Loucy (cell line): ENCODE results near the gene GABBR1.

ENCODE experiments used
- H2AFZ ChIP-seq: fragments of 200-600 bp; sonication (generic); 2 replicates; pipeline ENCODE4 v1.6.0; 2016; ENCODE audit warnings: antibody characterized with exemption, mild to moderate bottlenecking, low read length, moderate library complexity
- H3F3A ChIP-seq: fragments of 200-600 bp; 2 replicates; pipeline ENCODE4 v1.6.0; 2016; ENCODE audit warnings: antibody characterized with exemption, low read depth, mild to moderate bottlenecking
- H3K27me3 ChIP-seq: fragments of 200-600 bp; sonication (generic); 2 replicates; pipeline ENCODE4 v1.6.1; 2014; ENCODE audit warnings: low read length, mild to moderate bottlenecking; ENCODE audit not compliant: insufficient read depth, poor library complexity, severe bottlenecking
- H3K36me3 ChIP-seq: fragments of 200-600 bp; sonication (generic); 2 replicates; pipeline ENCODE4 v1.6.1; 2016; ENCODE audit warnings: low read length; ENCODE audit not compliant: insufficient read depth
- H3K4me1 ChIP-seq: fragments of 200-600 bp; sonication (generic); 2 replicates; pipeline ENCODE4 v1.5.1; 2014; ENCODE audit warnings: low read length, mild to moderate bottlenecking; ENCODE audit not compliant: insufficient read depth, poor library complexity, severe bottlenecking
- H3K4me2 ChIP-seq: fragments of 200-600 bp; sonication (generic); 2 replicates; pipeline ENCODE4 v1.6.0; 2014; ENCODE audit warnings: antibody characterized with exemption, low read length, low read depth, mild to moderate bottlenecking; ENCODE audit not compliant: poor library complexity, severe bottlenecking
- H3K4me3 ChIP-seq: fragments of 200-600 bp; sonication (generic); 2 replicates; pipeline ENCODE4 v1.5.1; 2014; ENCODE audit warnings: low read length, mild to moderate bottlenecking, mixed read lengths; ENCODE audit not compliant: poor library complexity, severe bottlenecking
- H3K79me2 ChIP-seq: fragments of 200-600 bp; sonication (generic); 2 replicates; pipeline ENCODE4 v1.6.1; 2014; ENCODE audit warnings: low read length; ENCODE audit not compliant: insufficient read depth
- H3K9ac ChIP-seq: fragments of 200-600 bp; sonication (generic); 2 replicates; pipeline ENCODE4 v1.6.0; 2014; ENCODE audit warnings: mild to moderate bottlenecking, low read depth, low read length, moderate library complexity; ENCODE audit not compliant: poor library complexity, severe bottlenecking
- H3K9me2 ChIP-seq: fragments of 200-600 bp; sonication (generic); replicated peaks from 2 replicates; pipeline ENCODE4 v1.6.1; 2016; ENCODE audit warnings: low read depth, low read length, mixed read lengths
- H3K9me3 ChIP-seq: fragments of 200-600 bp; sonication (generic); 2 replicates; pipeline ENCODE4 v1.6.1; 2014; ENCODE audit warnings: mild to moderate bottlenecking, antibody characterized with exemption, low read length, low read depth; ENCODE audit not compliant: insufficient read depth
- H4K20me1 ChIP-seq: fragments of 200-600 bp; sonication (generic); 2 replicates; pipeline ENCODE4 v1.6.0; 2014; ENCODE audit warnings: antibody characterized with exemption, low read length, mild to moderate bottlenecking; ENCODE audit not compliant: insufficient read depth, poor library complexity, severe bottlenecking
- CTCF ChIP-seq: fragments of 200-600 bp; sonication (generic); conservative IDR thresholded peaks from 2 replicates; pipeline ENCODE4 v1.5.1; 2014; ENCODE audit warnings: mild to moderate bottlenecking, antibody characterized with exemption, low read length
- EZH2phosphoT487 ChIP-seq: fragments of 200-600 bp; IDR thresholded peaks from 2 replicates; pipeline ENCODE4 v1.6.1; 2018; ENCODE audit warnings: antibody characterized with exemption, mild to moderate bottlenecking, moderate library complexity, borderline replicate concordance

The GABBR1 gene

GRCh38 chr6:29611426-29611825 lies 21.6 kb downstream of the GABBR1 start:
- TF ChIP-seq EZH2phosphoT487 (no peak), CTCF (no peak)
- H3K4me3 ChIP-seq = no peak overlapping the region
- H3K4me1 ChIP-seq = no peaks in the 10 kb centered on the region
- no peaks in the 10 kb centered on the region for H4K20me1 ChIP-seq
- no peak overlapping the region for H3K9ac ChIP-seq
- no peaks in the 10 kb centered on the region; the same call in 1 of the 2 replicates for H3K36me3 ChIP-seq
- no peak overlapping the region for H3K4me2 ChIP-seq
- no peaks in the 10 kb centered on the region for H3F3A ChIP-seq
- no peak overlapping the region for H2AFZ ChIP-seq
- H3K27me3 ChIP-seq = no peaks in the 10 kb centered on the region
- H3K79me2 ChIP-seq = no peaks in the 10 kb centered on the region
- no peaks in the 10 kb centered on the region for H3K9me3 ChIP-seq
- H3K9me2 ChIP-seq = no peaks in the 10 kb centered on the region

DNA sequence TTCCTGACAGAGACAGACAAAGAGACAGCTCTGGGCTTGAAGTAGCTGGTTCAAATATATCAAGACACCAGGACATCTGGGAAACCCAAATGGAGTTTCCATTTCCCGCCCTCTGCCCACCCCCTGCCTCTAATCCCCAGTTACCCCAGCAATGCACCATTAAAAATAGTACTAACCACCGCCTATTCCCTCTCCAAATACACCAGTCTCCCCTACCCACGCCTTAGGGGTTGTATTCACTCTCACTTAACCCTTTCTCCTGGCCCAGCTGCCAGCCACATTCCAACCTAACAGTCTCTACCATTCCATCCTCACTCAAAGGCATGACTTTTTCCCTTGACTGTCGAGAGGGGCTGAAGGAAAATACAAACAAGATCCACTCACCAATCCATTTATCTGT lies 22.4 kb downstream of the GABBR1 start:
- Histone ChIP-seq H3K79me2 (no peaks in the 10 kb centered on the region), H3K4me2 (no peak overlapping the region), H2AFZ (no peak overlapping the region), H3K9me3 (no peaks in the 10 kb centered on the region), H3K27me3 (no peaks in the 10 kb centered on the region), H3K4me1 (no peaks in the 10 kb centered on the region), H3K9me2 (no peaks in the 10 kb centered on the region), H3K9ac (no peak overlapping the region), H3K4me3 (no peak overlapping the region), H4K20me1 (no peaks in the 10 kb centered on the region), H3K36me3 (no peaks in the 10 kb centered on the region; the same call in 1 of the 2 replicates), H3F3A (no peaks in the 10 kb centered on the region)
- TF ChIP-seq EZH2phosphoT487 (no peak), CTCF (no peak)

- Histone ChIP-seq H2AFZ (no peak overlapping the region), H3F3A (no peaks in the 10 kb centered on the region), H3K9me2 (no peaks in the 10 kb centered on the region), H3K4me3 (no peak overlapping the region), H3K9ac (no peak overlapping the region), H3K9me3 (no peaks in the 10 kb centered on the region), H4K20me1 (no peaks in the 10 kb centered on the region), H3K36me3 (no peaks in the 10 kb centered on the region; the same call in 1 of the 2 replicates), H3K27me3 (no peaks in the 10 kb centered on the region), H3K79me2 (no peaks in the 10 kb centered on the region), H3K4me1 (no peaks in the 10 kb centered on the region), H3K4me2 (no peak overlapping the region)
- no peak for TF ChIP-seq EZH2phosphoT487
- no peak for TF ChIP-seq CTCF
Observed at GRCh38 chr6:29608131-29608530, 24.9 kb downstream of the GABBR1 start.
